ENCODE results near the gene ARHGEF16. TPM values are rescaled to one million over a fixed set of nuclear protein-coding genes. Genes with fewer than 3 reads are reported as not detected.

ARHGEF16 gene
- total RNA-seq, 1 experiment from 2014 or later: 0.58 TPM

DNA sequence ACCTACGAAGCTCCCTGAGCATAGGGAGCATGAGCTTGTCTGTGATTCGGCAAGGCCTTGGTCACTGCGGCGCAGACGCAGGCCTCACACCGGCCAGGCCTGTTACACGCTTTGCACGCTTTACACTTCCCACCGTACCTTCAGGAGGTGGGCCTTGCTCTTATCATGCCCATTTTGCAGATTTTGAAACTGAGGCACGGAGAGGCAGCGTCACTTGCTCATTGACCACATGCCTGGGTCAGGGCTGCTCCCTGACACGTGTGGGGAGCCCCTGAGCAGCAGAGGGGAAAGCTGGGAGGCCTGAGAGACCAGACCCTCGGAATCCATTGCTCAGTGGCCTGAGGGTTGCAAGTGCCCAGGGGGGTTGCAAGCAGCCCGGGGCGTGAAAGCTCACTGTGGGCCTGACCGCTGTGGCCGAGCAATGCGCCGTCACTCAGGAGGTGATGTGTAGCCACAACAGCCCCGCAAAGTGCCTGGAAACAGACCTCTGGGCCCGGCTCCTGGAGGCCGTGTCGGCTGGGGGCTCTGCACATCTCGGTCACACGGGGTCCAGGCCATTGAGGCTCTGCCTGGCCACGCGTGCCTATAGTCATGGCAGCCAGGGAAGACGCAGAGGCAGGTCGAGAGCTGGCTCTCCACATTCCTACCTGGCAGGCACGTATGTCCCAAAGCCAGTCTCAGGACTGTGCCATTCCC, 6.9 kb downstream of the ARHGEF16 start:
- in situ Hi-C loops (cut with HindIII; ENCODE audit: low pct_unique_long_range_greater_than_20kb, low sequenced_read_pairs): no loop called here
- DNase-seq (ENCODE audit: low read depth, low spot score): no peak

DNA sequence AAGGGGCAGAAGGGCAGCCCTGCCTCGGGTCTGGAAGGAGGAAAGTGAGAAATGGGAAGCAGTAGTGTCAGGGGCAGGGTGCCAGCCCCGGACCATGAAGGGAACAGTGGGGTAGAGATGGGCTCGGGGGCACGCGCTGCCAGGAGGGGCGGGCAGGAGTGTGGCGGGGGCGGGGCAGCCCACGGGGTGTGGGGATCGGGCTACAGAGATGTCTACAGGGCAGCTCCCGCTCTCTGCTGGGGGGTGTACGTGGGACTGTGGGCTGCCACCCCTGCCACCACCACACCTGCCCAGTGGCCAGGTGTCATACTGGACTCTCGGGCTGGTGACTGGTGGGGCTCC, 7.4 kb downstream of the ARHGEF16 start:
- in situ Hi-C loops (cut with HindIII; ENCODE audit: low pct_unique_long_range_greater_than_20kb, low sequenced_read_pairs): no loop called here
- no peak for DNase-seq (ENCODE audit: low read depth, low spot score)

DNA sequence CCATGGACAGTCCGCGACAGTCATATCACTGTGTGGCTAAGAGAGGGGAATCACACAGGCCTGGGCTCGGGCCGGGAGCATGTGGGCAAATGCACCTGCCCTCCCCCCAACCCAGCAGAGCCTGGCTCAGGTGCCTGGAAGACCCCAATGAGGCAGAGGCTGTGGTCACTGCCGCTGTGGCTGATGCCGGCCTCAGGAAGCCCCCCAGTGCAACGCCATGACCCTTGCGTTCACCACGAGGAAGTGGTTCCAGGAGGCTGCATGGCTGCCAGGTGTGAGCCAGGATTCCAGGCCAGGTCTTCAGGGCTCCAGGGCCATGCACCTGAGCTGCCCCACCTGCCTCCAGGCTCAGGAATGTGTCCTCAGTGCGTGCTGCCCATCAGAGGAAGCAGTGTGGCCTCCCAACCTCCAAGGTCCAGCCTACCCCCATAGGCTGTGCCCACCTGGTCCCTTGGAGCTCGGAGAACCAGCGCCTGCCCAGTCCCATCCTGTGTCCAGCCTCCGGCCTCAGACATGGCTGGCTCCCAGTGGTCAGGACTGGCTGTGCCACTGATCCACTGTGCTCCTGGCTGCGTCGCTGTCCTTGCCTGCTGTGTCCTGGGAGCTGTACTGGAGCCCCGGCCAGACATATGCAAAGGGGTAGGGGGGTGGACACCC, 8.0 kb downstream of the ARHGEF16 start:
- no peak for DNase-seq (ENCODE audit: low read depth, low spot score)
- in situ Hi-C loops (cut with HindIII; ENCODE audit: low pct_unique_long_range_greater_than_20kb, low sequenced_read_pairs): no loop called here

DNA sequence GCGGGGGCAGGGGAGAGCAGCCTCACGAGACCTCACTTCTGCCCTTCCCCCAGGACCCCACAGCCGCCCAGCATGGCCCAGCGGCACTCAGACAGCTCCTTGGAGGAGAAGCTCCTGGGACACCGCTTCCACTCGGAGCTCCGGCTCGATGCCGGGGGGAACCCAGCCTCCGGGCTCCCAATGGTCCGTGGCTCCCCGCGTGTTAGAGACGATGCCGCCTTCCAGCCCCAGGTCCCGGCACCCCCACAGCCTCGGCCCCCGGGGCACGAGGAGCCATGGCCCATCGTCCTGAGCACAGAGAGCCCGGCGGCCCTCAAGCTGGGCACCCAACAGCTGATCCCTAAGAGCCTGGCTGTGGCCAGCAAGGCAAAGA, 8.5 kb downstream of the ARHGEF16 start:
- no peak for DNase-seq (ENCODE audit: low read depth, low spot score)
- in situ Hi-C loops (cut with HindIII; ENCODE audit: low pct_unique_long_range_greater_than_20kb, low sequenced_read_pairs): no loop called here

GRCh38 chr1:3463408-3463863, 9.0 kb downstream of the ARHGEF16 start:
- in situ Hi-C loops (cut with HindIII; ENCODE audit: low pct_unique_long_range_greater_than_20kb, low sequenced_read_pairs): no loop called here
- no peak for DNase-seq (ENCODE audit: low read depth, low spot score)

DNA sequence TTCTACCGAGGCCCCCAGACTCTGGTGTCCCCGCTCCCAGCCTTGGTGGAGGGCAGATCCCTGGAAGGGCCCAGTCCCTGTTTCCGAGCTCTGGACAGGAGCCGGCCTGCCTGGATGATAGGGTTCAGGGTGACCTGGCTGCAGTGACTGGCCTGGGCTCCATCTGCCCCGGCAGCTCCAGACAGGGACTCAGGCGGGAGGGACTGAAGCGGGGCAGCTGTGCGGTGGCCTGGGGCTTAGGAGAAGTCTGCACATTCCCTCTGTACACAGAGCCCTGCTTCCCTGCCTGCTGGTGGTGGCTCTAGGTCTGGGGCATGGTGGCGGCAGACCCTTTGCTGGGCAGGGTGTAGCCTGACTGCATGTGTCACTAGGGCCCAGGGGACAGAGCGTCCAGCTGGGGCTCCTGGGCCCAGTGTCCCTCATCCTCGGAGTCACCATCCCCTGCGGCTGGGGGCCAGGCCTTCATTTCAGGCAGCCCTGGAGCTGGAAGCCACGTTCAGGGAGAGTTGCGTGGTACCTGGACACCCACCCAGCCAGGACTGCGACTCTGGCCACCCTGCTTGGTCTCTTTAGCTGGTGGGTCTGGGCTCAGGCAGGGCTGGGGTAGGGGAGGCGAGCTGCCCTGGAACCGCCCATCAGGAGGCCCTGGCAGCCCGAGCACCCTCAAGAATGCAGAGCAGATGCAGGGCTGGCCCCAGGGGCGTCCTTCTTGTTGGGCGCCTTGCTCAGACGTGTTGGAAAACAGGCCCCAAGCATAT, 9.6 kb downstream of the ARHGEF16 start:
- DNase-seq (ENCODE audit: low read depth, low spot score): no peak
- in situ Hi-C loops (cut with HindIII; ENCODE audit: low pct_unique_long_range_greater_than_20kb, low sequenced_read_pairs): no loop called here

GRCh38 chr1:3464649-3465025, 10.2 kb downstream of the ARHGEF16 start:
- in situ Hi-C loops (cut with HindIII; ENCODE audit: low pct_unique_long_range_greater_than_20kb, low sequenced_read_pairs): no loop called here

GRCh38 chr1:3465091-3465934, 10.8 kb downstream of the ARHGEF16 start:
- in situ Hi-C loops (cut with HindIII; ENCODE audit: low pct_unique_long_range_greater_than_20kb, low sequenced_read_pairs): no loop called here
- no peak for DNase-seq (ENCODE audit: low read depth, low spot score)

More at GRCh38 chr1:3464649-3465025, 10.2 kb downstream of the ARHGEF16 start:
- no peak for DNase-seq (ENCODE audit: low read depth, low spot score)

- no peak for DNase-seq (ENCODE audit: low read depth, low spot score)
- in situ Hi-C loops (cut with HindIII; ENCODE audit: low pct_unique_long_range_greater_than_20kb, low sequenced_read_pairs): no loop called here
Observed at GRCh38 chr1:3465935-3466321, 11.5 kb downstream of the ARHGEF16 start.

DNA sequence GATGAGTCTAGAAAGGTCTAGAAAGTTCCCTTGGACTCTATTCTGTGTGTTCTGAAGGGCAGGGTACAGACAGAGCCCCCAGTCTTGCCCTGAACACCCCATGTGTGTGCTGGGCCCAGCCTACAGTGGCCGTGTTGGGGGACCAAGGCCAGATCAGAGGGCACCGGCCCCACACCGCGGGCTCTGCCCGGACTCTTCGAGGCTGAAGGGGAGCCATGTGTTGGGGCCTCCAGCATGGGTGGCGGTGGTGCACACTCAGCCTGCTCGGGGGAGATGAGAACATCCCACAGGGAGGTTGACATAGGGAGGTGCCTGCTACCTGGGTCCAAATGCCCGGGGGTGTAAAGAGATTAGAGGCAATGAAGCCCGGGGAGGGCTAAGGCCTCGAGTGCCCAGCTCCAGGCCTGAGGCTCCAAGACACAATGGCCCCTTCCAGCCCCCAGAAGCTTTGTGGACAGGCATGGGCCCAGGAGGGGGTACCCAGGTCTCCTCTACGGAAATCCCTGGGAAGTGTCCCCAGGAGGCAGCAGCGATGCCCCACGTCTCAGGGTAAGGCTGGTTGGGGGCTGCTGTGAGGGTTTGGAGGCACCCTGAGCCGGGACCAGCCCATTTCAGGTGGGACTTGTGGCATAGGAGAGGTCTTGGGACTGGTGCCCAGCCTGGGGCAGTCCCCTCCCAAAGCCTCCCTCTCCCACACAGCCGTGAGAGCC, 12.1 kb downstream of the ARHGEF16 start:
- in situ Hi-C loops (cut with HindIII; ENCODE audit: low pct_unique_long_range_greater_than_20kb, low sequenced_read_pairs): no loop called here
- no peak for DNase-seq (ENCODE audit: low read depth, low spot score)

GRCh38 chr1:3467096-3468036, 12.9 kb downstream of the ARHGEF16 start:
- DNase-seq (ENCODE audit: low read depth, low spot score): no peak
- in situ Hi-C loops (cut with HindIII; ENCODE audit: low pct_unique_long_range_greater_than_20kb, low sequenced_read_pairs): no loop called here

DNA sequence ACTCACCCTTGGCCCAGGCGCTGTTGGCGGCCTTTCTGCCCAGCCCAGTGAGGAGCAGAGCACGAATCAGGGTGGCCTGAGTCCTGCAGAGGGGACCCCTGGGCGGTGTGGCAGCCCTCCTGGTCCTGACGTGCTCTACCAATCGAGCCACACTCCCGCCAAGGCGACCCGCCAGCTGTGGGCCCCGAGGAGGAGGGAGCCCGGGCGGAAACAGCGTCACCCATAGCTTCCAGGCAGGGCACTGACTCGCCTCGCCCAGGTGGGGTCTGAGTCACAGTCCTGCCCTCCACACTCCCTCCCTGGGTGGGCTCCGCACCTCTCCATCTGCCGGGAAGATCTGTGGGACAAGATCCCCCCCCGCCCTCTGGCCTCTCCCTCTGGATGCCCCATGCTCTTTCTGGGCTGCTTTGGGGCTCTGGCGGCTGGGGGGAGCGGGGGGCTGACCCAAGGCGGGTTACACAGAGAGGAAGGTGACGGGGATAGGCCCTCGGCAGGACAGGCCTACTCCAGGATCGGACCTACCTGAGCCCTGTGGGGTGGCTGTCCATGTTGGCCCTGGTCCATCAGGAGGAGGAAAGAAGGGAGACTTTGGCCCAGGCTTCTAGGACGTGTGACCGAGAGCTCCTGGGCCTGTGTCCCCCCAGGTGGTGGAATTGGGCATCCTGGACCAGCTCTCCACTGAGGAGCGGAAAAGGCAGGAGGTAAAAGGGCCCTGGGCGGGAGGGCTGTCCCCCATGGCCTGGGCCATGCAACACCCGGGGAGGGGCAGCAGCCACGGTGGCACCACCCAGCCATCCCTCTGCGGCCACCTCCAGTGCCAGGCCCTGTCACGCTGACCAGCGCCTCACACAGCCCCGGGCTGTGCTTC, 14.0 kb downstream of the ARHGEF16 start:
- in situ Hi-C loops (cut with HindIII; ENCODE audit: low pct_unique_long_range_greater_than_20kb, low sequenced_read_pairs): no loop called here
- DNase-seq (ENCODE audit: low read depth, low spot score): no peak

DNA sequence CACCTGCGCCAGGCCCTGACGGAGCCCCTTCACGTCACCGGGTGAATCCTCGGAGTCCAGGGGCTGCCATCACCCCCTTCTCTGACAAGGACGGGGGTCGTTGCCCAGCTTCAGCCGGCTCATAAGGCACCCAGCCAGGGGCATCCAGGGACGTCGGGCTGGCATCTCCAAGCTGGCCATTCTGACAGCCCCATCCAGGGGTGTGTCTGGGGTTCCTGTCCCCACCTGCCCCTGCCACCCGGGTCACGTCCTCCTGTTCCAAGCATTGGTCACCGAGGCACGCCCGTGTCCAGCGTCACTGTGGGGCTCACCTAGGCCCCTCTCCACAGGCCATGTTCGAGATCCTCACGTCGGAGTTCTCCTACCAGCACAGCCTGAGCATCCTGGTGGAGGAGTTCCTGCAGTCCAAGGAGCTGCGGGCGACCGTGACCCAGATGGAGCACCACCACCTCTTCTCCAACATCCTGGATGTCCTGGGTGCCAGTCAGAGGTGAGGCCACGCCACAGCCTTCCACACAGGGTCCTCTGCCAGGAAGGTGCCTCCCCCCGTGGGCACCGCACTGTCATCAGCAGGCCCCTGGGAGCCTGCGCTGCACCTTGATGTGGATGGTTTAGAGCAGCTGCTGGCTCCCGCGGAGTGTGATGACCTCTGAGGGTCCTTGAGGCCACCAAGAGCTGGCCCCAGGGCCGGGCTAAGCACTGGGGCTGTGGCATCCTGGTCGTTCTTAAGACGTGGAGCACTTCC, 14.8 kb downstream of the ARHGEF16 start:
- DNase-seq (ENCODE audit: low read depth, low spot score): no peak
- in situ Hi-C loops (cut with HindIII; ENCODE audit: low pct_unique_long_range_greater_than_20kb, low sequenced_read_pairs): no loop called here

DNA sequence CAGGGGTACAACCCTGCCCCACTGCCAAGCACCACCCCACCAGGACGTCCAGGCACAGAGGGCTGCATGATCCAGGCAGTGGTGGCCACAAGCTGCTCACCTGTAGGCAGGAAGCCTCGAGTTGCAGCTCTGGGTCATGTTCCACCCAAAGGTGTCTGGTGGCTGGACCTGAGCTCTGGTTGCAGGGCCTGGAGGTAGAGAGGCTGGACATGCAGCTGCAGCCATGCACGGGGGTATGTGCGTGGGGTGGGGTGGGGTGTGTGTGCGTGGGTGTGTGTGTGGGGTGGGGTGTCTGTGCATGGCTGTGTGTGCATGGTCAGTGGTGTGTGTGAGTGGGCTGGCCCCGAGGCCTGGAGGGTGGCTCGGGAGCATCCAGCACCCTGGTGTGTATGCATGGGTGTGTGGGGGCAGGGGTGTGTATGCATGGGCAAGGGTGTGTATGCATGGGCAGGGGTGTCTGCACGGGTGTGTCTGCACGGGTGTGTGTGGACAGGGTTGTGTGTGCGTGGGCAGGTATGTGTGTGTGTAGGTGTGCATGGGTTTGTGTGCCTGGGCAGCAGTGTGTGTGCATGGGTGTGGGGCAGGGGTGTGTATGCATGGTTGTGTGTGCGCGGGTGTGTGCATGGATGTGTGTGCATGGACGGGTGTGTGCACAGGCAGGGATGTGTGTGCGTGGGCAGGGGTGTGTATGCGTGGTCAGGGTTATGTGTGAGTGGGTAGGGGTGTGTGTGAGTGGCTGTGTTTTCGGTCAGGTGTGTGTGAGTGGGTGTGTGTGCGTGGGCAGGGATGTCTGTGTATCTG, 15.6 kb downstream of the ARHGEF16 start:
- no peak for DNase-seq (ENCODE audit: low read depth, low spot score)
- in situ Hi-C loops (cut with HindIII; ENCODE audit: low pct_unique_long_range_greater_than_20kb, low sequenced_read_pairs): no loop called here

Data from SK-MEL-5 (cell line).